Tibial nerve (tissue), 4 donors: Measurements from ENCODE around the gene MBD2.

ENCODE experiments used
- EP300 ChIP-seq, 2 donors: sonication (generic); formaldehyde crosslinking; IDR thresholded peaks; one replicate each; pipeline ENCODE4 v1.6.1; 2017; ENCODE audit warnings: antibody characterized with exemption in 2 of 2, mild to moderate bottlenecking in 1 of 2
- POLR2A ChIP-seq, 2 donors: fragments of 450-650 bp; IDR thresholded peaks; one replicate each; pipeline ENCODE4 v1.6.1; 2017; ENCODE audit warnings: antibody characterized with exemption in 2 of 2, mild to moderate bottlenecking in 2 of 2, moderate library complexity in 2 of 2
- TF ChIP-seq, protein P1 (sequence below), 5 experiments: fragments of 200-600 bp in 3 of 5; fragments of 450-650 bp in 2 of 5; sonication (generic) in 3 of 5; IDR thresholded peaks; one replicate each; pipeline ENCODE4 v1.5.1; 2016 to 2019; ENCODE audit warnings: antibody characterized with exemption in 5 of 5, mild to moderate bottlenecking in 3 of 5, moderate library complexity in 2 of 5

DNA sequence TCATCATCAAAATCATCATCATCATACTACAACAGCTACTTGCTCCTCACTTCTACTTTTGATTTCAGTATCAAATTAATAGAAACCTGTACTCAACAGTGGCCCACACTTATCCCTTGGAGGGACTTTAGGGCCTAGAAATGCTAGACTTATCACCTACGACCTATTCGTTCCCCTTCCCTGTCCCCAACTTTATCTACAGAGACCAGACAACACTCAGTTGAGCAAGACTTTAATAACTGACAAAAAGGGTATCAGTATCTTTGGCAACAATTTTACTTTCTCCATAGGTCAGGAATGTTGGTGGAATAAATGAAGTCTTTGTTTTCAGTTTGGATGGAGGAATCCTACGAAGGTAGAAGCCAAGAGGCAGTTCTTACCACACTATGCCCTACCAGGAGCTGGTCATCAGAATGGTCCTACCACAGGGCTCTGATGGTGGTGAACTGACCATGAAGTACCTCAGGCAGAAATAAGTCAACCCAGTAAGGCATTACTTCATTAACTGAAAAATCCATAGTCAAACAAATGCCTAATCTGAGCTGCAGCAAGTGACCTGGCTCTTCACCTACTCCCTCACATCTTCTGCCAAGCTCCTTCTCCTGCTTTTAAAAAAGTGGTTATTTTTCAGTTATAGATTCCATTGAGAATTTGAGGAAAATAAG, 26.6 kb downstream of the MBD2 start:
- TF ChIP-seq, protein P1, sequence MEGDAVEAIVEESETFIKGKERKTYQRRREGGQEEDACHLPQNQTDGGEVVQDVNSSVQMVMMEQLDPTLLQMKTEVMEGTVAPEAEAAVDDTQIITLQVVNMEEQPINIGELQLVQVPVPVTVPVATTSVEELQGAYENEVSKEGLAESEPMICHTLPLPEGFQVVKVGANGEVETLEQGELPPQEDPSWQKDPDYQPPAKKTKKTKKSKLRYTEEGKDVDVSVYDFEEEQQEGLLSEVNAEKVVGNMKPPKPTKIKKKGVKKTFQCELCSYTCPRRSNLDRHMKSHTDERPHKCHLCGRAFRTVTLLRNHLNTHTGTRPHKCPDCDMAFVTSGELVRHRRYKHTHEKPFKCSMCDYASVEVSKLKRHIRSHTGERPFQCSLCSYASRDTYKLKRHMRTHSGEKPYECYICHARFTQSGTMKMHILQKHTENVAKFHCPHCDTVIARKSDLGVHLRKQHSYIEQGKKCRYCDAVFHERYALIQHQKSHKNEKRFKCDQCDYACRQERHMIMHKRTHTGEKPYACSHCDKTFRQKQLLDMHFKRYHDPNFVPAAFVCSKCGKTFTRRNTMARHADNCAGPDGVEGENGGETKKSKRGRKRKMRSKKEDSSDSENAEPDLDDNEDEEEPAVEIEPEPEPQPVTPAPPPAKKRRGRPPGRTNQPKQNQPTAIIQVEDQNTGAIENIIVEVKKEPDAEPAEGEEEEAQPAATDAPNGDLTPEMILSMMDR (IDR thresholded peaks at IDR 0.05), result no peak
- TF ChIP-seq POLR2A (IDR thresholded peaks at IDR 0.05) (no peak), EP300 (IDR thresholded peaks at IDR 0.05) (no peak)
